ENCODE measurements around the gene SPATA33. TPM values are rescaled to one million over a fixed set of nuclear protein-coding genes. Genes with fewer than 3 reads are reported as not detected.
"Not testable (repeated sequence)": the region's sequence is repeated elsewhere in the genome, so short reads cannot be mapped to it uniquely, and the experiment has no call there.

SPATA33 gene
- total and polyA plus RNA-seq, 2 experiments from 2014 or later: 2.7 to 7.5 TPM

DNA sequence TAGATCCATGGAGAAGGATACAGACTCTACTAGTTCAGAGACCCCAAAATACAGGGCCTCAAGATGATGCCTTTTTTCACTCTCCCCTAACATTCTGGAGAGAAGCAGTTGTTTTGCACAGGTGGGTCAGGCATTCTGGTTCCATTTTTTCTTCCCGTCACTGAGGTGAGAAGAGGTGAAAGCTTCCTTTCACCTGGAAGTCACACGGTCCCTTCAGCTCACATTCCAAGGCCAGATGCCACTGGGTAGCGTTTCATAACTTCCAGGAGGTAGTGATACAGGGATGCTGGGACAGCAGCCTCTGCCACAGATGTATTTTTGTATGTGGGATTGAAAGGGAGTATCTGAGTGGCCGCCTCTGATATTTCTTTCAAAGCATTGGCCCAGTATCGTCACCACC is 30.8 kb downstream of the SPATA33 start:
- Histone ChIP-seq H3K9me2 (ENCODE audit: insufficient read depth) (no peaks in the 10 kb centered on the region), H3K27ac (no peak overlapping the region), H3K4me2 (ENCODE audit: unreplicated experiment) (no peak overlapping the region), H3K36me3 (ENCODE audit: low read depth) (peaks cover 6% of the 10 kb centered on the region; the same call in 1 of the 2 replicates), H3K79me2 (ENCODE audit: insufficient read depth) (peaks cover 32% of the 10 kb centered on the region), H3K4me1 (ENCODE audit: insufficient read depth) (peaks cover 4% of the 10 kb centered on the region), H3K27me3 (replicated peaks; ENCODE audit: insufficient read depth) (no peaks in the 10 kb centered on the region), H3K4me3 (no peak overlapping the region), H4K20me1 (ENCODE audit: insufficient read depth) (no peaks in the 10 kb centered on the region), H3K9ac (no peak overlapping the region), H3K9me3 (ENCODE audit: low read depth) (no peaks in the 10 kb centered on the region), H2AFZ (no peak overlapping the region), H3F3A (ENCODE audit: insufficient read depth) (peaks cover 8% of the 10 kb centered on the region; the same call in 1 of the 2 replicates)
- DNase-seq: no peak
- WGBS, 2 experiments (ENCODE audit: low coverage in 1 of 2, low lambda C conversion rate in 2 of 2, missing lambda C conversion rate in 2 of 2): 90 to 94% methylated on average over 5 of the region's 5 CpGs
- TF ChIP-seq EZH2 (IDR thresholded peaks at IDR 0.05; ENCODE audit: insufficient read depth, poor library complexity, severe bottlenecking): no peak
- TF ChIP-seq EZH2phosphoT487 (IDR thresholded peaks at IDR 0.05; ENCODE audit: insufficient read depth, low read depth): no peak
- in situ Hi-C loops (cut with MboI): no loop called here

DNA sequence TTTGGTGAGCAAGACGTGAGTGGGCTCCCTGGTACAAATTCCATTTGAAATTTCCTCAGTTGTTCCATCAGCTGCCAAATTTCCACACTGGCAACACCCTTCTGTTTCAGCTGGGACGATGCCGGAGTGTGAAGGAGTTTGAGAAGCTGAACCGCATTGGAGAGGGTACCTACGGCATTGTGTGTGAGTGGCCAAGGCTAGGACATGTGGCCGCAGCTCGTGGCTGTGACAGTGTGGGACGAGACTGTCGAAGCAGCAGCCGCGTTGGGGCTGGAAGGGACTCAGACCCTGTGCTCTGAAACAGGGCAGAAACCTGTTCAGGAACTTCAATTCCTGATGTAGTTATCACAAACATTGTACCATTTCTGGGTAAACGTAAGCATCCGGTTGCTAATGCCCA is 31.5 kb downstream of the SPATA33 start:
- peaks cover 32% of the 10 kb centered on the region for H3K79me2 ChIP-seq (ENCODE audit: insufficient read depth)
- in situ Hi-C loops (cut with MboI): no loop called here
- WGBS, 2 experiments (ENCODE audit: low coverage in 1 of 2, low lambda C conversion rate in 2 of 2, missing lambda C conversion rate in 2 of 2): 93 to 95% methylated on average over 13 of the region's 13 CpGs
- no peak overlapping the region for H3K27ac ChIP-seq
- no peaks in the 10 kb centered on the region for H3K9me2 ChIP-seq (ENCODE audit: insufficient read depth)
- H3K4me1 ChIP-seq (ENCODE audit: insufficient read depth): peaks cover 4% of the 10 kb centered on the region
- peaks cover 8% of the 10 kb centered on the region; the same call in 1 of the 2 replicates for H3F3A ChIP-seq (ENCODE audit: insufficient read depth)
- H3K4me3 ChIP-seq: no peak overlapping the region
- H3K4me2 ChIP-seq (ENCODE audit: unreplicated experiment): no peak overlapping the region
- no peaks in the 10 kb centered on the region for H4K20me1 ChIP-seq (ENCODE audit: insufficient read depth)
- H3K27me3 ChIP-seq (replicated peaks; ENCODE audit: insufficient read depth): no peaks in the 10 kb centered on the region
- no peak for DNase-seq
- no peak for TF ChIP-seq EZH2 (IDR thresholded peaks at IDR 0.05; ENCODE audit: insufficient read depth, poor library complexity, severe bottlenecking)
- no peak for TF ChIP-seq EZH2phosphoT487 (IDR thresholded peaks at IDR 0.05; ENCODE audit: insufficient read depth, low read depth)
- no peak overlapping the region for H3K9ac ChIP-seq
- no peaks in the 10 kb centered on the region for H3K9me3 ChIP-seq (ENCODE audit: low read depth)
- no peak overlapping the region for H2AFZ ChIP-seq
- peaks cover 6% of the 10 kb centered on the region; the same call in 1 of the 2 replicates for H3K36me3 ChIP-seq (ENCODE audit: low read depth)

DNA sequence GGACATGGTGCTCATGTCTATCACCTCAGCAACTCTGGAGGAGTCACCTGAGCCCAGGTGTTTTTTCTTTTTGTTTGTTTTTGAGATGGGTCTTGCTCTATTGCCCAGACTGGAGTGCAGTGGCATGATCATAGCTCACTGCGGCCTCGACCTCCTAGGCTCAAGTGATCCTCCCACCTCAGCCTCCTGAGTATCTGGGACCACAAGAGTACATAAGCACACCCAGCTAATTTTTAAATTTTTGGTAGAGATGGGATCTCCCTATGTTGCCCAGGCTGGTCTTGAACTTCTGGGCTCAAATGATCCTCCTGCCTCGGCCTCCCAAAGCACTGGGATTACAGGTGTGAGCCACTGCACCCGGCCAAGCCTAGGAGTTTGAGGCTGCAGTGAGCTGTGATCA is 32.0 kb downstream of the SPATA33 start:
- H3K9me2 ChIP-seq (ENCODE audit: insufficient read depth); H3F3A ChIP-seq (ENCODE audit: insufficient read depth); H3K27me3 ChIP-seq (replicated peaks; ENCODE audit: insufficient read depth); H3K4me2 ChIP-seq (ENCODE audit: unreplicated experiment); H3K36me3 ChIP-seq (ENCODE audit: low read depth); H3K27ac ChIP-seq; H3K4me3 ChIP-seq; H4K20me1 ChIP-seq (ENCODE audit: insufficient read depth); H3K4me1 ChIP-seq (ENCODE audit: insufficient read depth); DNase-seq; H2AFZ ChIP-seq; in situ Hi-C loops (cut with MboI); H3K9ac ChIP-seq; H3K9me3 ChIP-seq (ENCODE audit: low read depth): not testable (repeated sequence)
- 84 to 85% methylated on average over 4 of the region's 4 CpGs for WGBS, 2 experiments (ENCODE audit: low coverage in 1 of 2, low lambda C conversion rate in 2 of 2, missing lambda C conversion rate in 2 of 2)
- H3K79me2 ChIP-seq (ENCODE audit: insufficient read depth): peaks cover 32% of the 10 kb centered on the region

DNA sequence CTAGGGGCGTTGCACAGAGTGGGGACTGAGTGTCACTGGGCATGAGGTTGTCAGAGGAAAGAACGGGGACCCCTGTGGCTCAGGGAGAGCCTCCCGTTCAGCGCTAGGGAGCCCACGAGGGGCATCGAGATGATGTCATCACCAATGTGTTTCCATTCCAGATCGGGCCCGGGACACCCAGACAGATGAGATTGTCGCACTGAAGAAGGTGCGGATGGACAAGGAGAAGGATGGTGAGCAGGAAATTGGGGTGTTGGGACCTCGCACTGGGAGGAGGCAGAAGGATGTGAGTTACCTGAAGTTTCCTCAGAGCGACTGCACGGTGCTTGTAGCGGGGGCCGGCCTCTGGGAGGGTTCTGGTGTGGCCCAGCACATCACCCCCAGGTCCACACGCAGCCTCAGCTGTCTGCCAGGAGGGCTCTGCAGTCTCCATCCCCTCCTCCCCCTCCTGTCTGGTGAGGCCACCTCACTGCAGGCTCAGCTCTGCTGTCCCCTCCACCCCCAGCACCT is 32.8 kb downstream of the SPATA33 start:
- Histone ChIP-seq H3K27me3 (replicated peaks; ENCODE audit: insufficient read depth) (no peaks in the 10 kb centered on the region), H4K20me1 (ENCODE audit: insufficient read depth) (no peaks in the 10 kb centered on the region), H3K79me2 (ENCODE audit: insufficient read depth) (peaks cover 32% of the 10 kb centered on the region), H3K4me3 (no peak overlapping the region), H3K36me3 (ENCODE audit: low read depth) (peaks cover 6% of the 10 kb centered on the region; the same call in 1 of the 2 replicates), H3F3A (ENCODE audit: insufficient read depth) (peaks cover 8% of the 10 kb centered on the region; the same call in 1 of the 2 replicates), H3K4me2 (ENCODE audit: unreplicated experiment) (no peak overlapping the region), H3K9ac (no peak overlapping the region), H3K4me1 (ENCODE audit: insufficient read depth) (peaks cover 4% of the 10 kb centered on the region), H3K27ac (no peak overlapping the region), H3K9me2 (ENCODE audit: insufficient read depth) (no peaks in the 10 kb centered on the region), H3K9me3 (ENCODE audit: low read depth) (no peaks in the 10 kb centered on the region), H2AFZ (no peak overlapping the region)
- in situ Hi-C loops (cut with MboI): no loop called here
- TF ChIP-seq EZH2 (IDR thresholded peaks at IDR 0.05; ENCODE audit: insufficient read depth, poor library complexity, severe bottlenecking) (no peak), EZH2phosphoT487 (IDR thresholded peaks at IDR 0.05; ENCODE audit: insufficient read depth, low read depth) (no peak)
- 93 to 97% methylated on average over 16 of the region's 16 CpGs for WGBS, 2 experiments (ENCODE audit: low coverage in 1 of 2, low lambda C conversion rate in 2 of 2, missing lambda C conversion rate in 2 of 2)
- no peak for DNase-seq

All from GM23248 (cell line).